ENCODE results near the gene SLC3A2. TPM values are rescaled to one million over a fixed set of nuclear protein-coding genes. Genes with fewer than 3 reads are reported as not detected.

SLC3A2 gene
- total RNA-seq, 3 donors from 2014 or later (not counting 1 experiment from before 2014, with no cell fraction given): 200 to 235 (median 207) TPM

DNA sequence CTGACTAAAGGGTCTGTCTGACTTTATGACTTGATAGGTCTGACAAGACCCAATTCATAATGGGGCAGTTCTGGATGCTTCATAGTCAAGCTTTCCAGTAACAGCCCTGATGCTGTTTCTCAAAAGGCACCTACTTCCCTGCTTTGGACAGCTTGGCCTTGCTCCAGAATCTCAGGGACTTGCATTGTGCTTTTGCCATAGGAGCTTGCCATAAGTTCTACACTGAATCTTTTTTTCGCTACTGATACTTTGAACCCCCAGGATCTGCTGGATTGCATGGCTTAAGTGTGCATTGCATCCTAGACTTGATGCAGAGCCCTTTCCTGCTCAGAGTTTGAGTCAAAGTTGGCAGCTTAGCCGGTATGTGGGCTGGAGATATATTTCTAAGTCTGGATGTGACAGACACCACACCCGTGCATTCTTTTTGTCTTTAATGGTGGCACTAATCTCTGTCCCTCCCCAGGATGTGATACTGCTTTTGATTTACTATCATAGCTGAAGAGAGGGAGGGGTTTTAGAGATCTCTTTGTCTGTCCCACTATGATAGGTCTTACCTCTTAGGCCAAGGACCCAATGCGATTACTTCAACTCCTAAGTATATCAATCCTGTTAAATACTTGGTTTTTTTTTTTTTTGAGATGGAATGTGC lies 16.9 kb upstream of the SLC3A2 start:
- peaks cover 6% of the 10 kb centered on the region in 2 donors for H3K4me1 Mint-ChIP-seq
- DNase-seq (no peak), ATAC-seq (no peak)
- intact Hi-C loops (cut with micrococcal nuclease): loop anchor here (2.0 to 10.0 kb wide), 3 partner anchors 17 to 469 kb away; partner anchors contain the start of genes SLC3A2 and TTC9C
- H3K27ac Mint-ChIP-seq: no peak overlapping the region
- no peaks in the 10 kb centered on the region for H3K9me3 Mint-ChIP-seq
- WGBS (ENCODE audit: insufficient coverage): 78% methylated on average over 3 of the region's 4 CpGs
- Histone ChIP-seq H3K27me3 (ENCODE audit: control insufficient read depth, insufficient read depth, low read length) (no peaks in the 10 kb centered on the region), H3K4me1 (ENCODE audit: control insufficient read depth, insufficient read depth, low read length) (peaks cover 3% of the 10 kb centered on the region), H3K36me3 (ENCODE audit: control insufficient read depth, insufficient read depth, low read length) (no peaks in the 10 kb centered on the region), H3K9me3 (ENCODE audit: control insufficient read depth, insufficient read depth, low read length) (no peaks in the 10 kb centered on the region), H3K27ac (ENCODE audit: low read length) (no peak overlapping the region), H3K4me3 (ENCODE audit: low read length) (no peak overlapping the region)
- TF ChIP-seq, protein P1, sequence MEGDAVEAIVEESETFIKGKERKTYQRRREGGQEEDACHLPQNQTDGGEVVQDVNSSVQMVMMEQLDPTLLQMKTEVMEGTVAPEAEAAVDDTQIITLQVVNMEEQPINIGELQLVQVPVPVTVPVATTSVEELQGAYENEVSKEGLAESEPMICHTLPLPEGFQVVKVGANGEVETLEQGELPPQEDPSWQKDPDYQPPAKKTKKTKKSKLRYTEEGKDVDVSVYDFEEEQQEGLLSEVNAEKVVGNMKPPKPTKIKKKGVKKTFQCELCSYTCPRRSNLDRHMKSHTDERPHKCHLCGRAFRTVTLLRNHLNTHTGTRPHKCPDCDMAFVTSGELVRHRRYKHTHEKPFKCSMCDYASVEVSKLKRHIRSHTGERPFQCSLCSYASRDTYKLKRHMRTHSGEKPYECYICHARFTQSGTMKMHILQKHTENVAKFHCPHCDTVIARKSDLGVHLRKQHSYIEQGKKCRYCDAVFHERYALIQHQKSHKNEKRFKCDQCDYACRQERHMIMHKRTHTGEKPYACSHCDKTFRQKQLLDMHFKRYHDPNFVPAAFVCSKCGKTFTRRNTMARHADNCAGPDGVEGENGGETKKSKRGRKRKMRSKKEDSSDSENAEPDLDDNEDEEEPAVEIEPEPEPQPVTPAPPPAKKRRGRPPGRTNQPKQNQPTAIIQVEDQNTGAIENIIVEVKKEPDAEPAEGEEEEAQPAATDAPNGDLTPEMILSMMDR (IDR thresholded peaks at IDR 0.05): no peak
- no peaks in the 10 kb centered on the region for H3K36me3 Mint-ChIP-seq
- H3K4me3 Mint-ChIP-seq: no peak overlapping the region
- no peaks in the 10 kb centered on the region for H3K27me3 Mint-ChIP-seq (ENCODE audit: low read depth in 2 of 2)

DNA sequence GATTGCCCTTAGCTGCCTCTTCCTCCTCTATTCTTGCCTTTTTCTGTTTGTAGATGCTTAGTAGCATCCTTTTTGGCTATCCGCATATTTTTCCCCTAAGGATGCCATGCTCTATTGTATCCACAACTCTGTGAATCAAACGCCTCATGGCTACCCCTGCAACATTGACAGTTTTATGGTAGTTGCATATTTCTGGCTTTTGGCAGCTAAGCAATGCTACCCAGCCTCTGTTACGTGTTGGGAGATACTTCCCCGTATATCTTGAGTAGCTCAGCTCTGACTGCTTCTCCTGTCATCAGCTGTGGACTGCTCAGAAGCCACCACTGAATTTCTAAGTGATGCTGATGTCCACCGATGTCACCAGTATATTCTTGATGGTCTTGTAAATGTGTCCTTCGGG lies 15.1 kb upstream of the SLC3A2 start:
- H3K36me3 Mint-ChIP-seq: no peaks in the 10 kb centered on the region
- H3K4me3 Mint-ChIP-seq: no peak overlapping the region
- H3K27ac ChIP-seq (ENCODE audit: low read length): no peak overlapping the region
- no peaks in the 10 kb centered on the region for H3K27me3 ChIP-seq (ENCODE audit: control insufficient read depth, insufficient read depth, low read length)
- H3K4me1 Mint-ChIP-seq: peaks cover 6% of the 10 kb centered on the region in 2 donors
- no peaks in the 10 kb centered on the region for H3K9me3 ChIP-seq (ENCODE audit: control insufficient read depth, insufficient read depth, low read length)
- no peak overlapping the region for H3K4me3 ChIP-seq (ENCODE audit: low read length)
- H3K27ac Mint-ChIP-seq: no peak overlapping the region
- no peaks in the 10 kb centered on the region for H3K36me3 ChIP-seq (ENCODE audit: control insufficient read depth, insufficient read depth, low read length)
- intact Hi-C loops (cut with micrococcal nuclease): loop anchor here (10.0 kb wide), 1 partner anchor 471 kb away; no protein-coding TSS in a partner anchor
- peaks cover 3% of the 10 kb centered on the region for H3K4me1 ChIP-seq (ENCODE audit: control insufficient read depth, insufficient read depth, low read length)
- DNase-seq: no peak
- no peaks in the 10 kb centered on the region for H3K9me3 Mint-ChIP-seq
- WGBS (ENCODE audit: insufficient coverage): 90% methylated on average over 6 of the region's 6 CpGs
- H3K27me3 Mint-ChIP-seq (ENCODE audit: low read depth in 2 of 2): no peaks in the 10 kb centered on the region
- TF ChIP-seq, protein P1 (IDR thresholded peaks at IDR 0.05): no peak
- no peak for ATAC-seq

DNA sequence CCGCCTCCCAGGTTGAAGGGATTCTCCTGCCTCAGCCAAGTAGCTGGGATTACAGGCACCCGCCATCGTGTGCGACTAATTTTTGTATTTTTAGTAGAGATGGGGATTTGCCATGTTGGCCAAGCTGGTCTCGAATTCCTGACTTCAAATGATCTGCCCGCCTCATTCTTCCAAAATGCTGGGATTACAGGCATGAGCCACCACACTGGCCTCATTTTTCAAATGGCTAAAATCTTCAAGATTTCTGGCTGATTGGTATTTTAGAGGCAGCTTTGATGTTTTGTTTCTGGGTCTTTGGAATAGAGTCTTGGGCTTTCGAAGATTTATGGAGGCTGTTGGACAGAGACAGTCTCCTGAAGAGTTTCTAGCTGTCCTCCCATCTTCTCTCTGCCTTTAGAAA lies 5.8 kb upstream of the SLC3A2 start:
- ATAC-seq (no peak), DNase-seq (no peak)
- Mint-ChIP-seq H3K36me3 (no peaks in the 10 kb centered on the region), H3K4me1 (peaks cover 4% of the 10 kb centered on the region in 2 donors), H3K9me3 (no peaks in the 10 kb centered on the region), H3K4me3 (no peak overlapping the region), H3K27ac (no peak overlapping the region), H3K27me3 (ENCODE audit: low read depth in 2 of 2) (no peaks in the 10 kb centered on the region)
- Histone ChIP-seq H3K27me3 (ENCODE audit: control insufficient read depth, insufficient read depth, low read length) (no peaks in the 10 kb centered on the region), H3K4me1 (ENCODE audit: control insufficient read depth, insufficient read depth, low read length) (peaks cover 4% of the 10 kb centered on the region), H3K36me3 (ENCODE audit: control insufficient read depth, insufficient read depth, low read length) (no peaks in the 10 kb centered on the region), H3K9me3 (ENCODE audit: control insufficient read depth, insufficient read depth, low read length) (no peaks in the 10 kb centered on the region), H3K27ac (ENCODE audit: low read length) (no peak overlapping the region), H3K4me3 (ENCODE audit: low read length) (no peak overlapping the region)
- WGBS (ENCODE audit: insufficient coverage): 94% methylated on average over 7 of the region's 7 CpGs
- intact Hi-C loops (cut with micrococcal nuclease): no loop called here
- TF ChIP-seq, protein P1 (IDR thresholded peaks at IDR 0.05): no peak

Measured in natural killer cell (primary cell).